Measurements from ENCODE around the gene ELAVL3. TPM values are rescaled to one million over a fixed set of nuclear protein-coding genes. Genes with fewer than 3 reads are reported as not detected.

ELAVL3 gene
- total RNA-seq, 6 donors from 2014 or later, result 0.03 TPM; not detected in 5

DNA sequence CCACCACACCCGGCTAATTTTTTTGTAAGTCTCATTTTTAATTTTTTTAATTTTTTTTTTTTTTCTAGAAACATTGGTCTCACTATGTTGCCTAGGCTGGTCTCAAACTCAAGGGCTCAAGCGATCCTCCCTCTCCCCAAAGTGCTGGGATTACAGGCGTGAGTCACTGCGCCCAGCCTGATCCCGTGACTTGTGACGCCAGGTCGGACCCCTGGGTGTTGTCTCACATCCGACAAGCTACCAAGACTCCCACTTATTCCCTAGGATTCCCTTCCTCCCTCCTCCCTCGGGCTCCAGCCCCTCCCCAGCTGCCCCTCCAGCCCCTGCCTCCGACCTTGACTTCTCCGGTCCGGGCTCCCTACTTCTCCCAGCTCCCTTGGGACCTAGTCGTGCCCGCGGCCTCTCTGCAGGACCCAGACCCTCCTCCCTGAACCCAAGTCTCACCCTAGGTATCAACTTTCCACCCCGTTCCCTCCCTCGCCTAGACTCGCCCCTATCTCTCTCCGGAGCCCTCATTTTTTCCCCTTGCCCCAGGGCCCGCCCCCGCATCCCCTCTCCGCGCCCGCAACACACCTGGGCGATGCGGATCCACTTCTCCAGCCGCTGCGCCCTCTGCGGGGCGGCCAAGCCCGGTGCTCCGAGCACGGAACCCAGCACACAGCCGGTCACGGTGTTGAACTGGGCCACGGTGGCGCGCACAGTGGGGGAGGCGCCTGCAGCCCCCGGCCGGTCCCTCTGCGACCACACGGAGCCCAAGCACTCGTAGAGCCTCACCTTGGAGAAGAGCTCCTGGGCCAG is 74.8 kb downstream of the ELAVL3 start:
- Histone ChIP-seq H3K9me3 (no peaks in the 10 kb centered on the region), H3K36me3 (peaks cover 0 to 30% (median 8%) of the 10 kb centered on the region in 4 donors), H3K4me1 (peaks cover 0 to 7% (median 4%) of the 10 kb centered on the region in 4 donors), H3K27ac (peak overlapping the region in 1 of 4 donors; percentile 19), H3K4me3 (no peak overlapping the region), H3K27me3 (no peaks in the 10 kb centered on the region)
- peak in 1 of 2 donors; percentile 83 for DNase-seq
- TF ChIP-seq EP300 (IDR thresholded peaks at IDR 0.05) (no peak), POLR2AphosphoS5 (IDR thresholded peaks at IDR 0.05) (no peak), POLR2A (IDR thresholded peaks at IDR 0.05) (no peak)
- TF ChIP-seq, protein P1, sequence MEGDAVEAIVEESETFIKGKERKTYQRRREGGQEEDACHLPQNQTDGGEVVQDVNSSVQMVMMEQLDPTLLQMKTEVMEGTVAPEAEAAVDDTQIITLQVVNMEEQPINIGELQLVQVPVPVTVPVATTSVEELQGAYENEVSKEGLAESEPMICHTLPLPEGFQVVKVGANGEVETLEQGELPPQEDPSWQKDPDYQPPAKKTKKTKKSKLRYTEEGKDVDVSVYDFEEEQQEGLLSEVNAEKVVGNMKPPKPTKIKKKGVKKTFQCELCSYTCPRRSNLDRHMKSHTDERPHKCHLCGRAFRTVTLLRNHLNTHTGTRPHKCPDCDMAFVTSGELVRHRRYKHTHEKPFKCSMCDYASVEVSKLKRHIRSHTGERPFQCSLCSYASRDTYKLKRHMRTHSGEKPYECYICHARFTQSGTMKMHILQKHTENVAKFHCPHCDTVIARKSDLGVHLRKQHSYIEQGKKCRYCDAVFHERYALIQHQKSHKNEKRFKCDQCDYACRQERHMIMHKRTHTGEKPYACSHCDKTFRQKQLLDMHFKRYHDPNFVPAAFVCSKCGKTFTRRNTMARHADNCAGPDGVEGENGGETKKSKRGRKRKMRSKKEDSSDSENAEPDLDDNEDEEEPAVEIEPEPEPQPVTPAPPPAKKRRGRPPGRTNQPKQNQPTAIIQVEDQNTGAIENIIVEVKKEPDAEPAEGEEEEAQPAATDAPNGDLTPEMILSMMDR (IDR thresholded peaks at IDR 0.05), result no peak
- ATAC-seq (ENCODE audit: low FRiP score in 2 of 2), result peak in 1 of 2 donors; percentile 36
- WGBS, 2 donors, result 69 to 71% methylated on average over 28 to 42 of the region's 44 CpGs

DNA sequence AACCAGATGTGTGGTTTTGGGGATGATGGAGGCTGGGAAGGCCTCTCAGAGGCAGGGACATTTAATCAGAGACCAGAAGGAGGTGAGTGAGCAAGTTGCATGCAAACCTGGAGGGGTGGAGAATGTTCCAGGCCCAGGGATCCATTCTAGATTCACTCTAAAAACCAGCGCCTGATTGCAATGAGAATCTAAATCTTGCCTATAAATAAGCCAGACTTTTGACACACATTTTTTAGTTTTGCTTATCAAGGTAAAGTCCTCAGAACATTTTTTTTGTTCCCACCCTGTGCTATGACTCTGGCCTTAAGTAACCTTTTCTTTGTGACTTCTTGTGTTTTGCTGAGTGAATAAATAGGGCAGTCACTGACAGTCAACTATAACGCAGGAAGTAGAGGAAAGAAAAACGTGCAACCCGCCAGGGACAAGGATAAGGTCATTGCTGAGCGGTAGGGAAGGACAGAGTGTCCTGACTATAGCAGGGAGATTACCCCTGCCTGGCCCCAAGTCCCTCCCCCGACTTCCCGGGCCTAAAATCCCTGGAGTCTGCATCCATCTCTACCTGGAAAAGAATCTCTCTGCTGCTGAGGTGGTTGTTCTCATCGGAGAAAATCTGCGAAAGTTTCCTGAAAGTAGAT is 76.1 kb downstream of the ELAVL3 start:
- Histone ChIP-seq H3K4me3 (no peak overlapping the region), H3K36me3 (peaks cover 0 to 31% (median 10%) of the 10 kb centered on the region in 4 donors), H3K9me3 (no peaks in the 10 kb centered on the region), H3K27me3 (no peaks in the 10 kb centered on the region), H3K4me1 (peaks cover 0 to 7% (median 4%) of the 10 kb centered on the region in 4 donors), H3K27ac (no peak overlapping the region)
- no peak for TF ChIP-seq POLR2AphosphoS5 (IDR thresholded peaks at IDR 0.05)
- TF ChIP-seq POLR2A (IDR thresholded peaks at IDR 0.05), result no peak
- TF ChIP-seq, protein P1 (IDR thresholded peaks at IDR 0.05), result no peak
- no peak for TF ChIP-seq EP300 (IDR thresholded peaks at IDR 0.05)
- DNase-seq (no peak), ATAC-seq (ENCODE audit: low FRiP score in 2 of 2) (no peak)
- 56 to 66% methylated on average over 9 of the region's 9 CpGs for WGBS, 2 donors

DNA sequence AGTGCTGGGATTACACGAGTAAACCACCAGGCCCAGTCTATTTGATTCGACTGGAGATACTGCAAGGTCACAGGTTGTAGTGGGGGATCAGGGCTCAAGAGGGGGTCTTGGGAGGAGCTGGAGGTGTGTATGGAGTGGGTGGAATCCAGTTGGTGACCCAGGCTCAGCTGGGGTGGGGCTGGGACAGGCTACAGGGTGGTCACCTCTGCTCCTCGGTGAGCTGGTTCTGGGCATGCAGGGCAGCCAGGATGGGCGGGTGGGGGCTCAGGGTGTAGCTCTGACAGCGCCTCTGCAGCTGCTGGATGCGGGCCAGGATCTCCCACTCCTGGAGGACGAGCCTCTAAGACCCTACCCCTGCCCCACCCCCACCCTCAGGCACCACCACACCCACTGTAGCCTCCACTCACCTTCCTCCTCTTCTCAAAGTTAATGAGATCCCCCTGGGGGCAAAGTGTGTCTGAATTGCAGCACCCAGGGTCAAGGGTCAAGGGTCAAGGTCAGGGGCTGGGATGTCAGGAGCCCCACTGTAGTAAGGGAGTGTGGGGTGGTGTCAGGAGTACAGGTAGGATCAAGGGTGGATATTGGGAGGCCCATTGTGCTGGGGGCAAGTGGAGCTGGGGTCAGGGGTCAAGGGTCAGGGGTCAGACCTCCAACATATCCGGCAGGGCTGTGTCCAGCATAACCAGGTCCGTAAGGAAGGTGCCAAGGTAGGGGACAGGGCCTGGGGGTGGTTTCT is 78.9 kb downstream of the ELAVL3 start:
- H3K36me3 ChIP-seq, result peaks cover 0 to 41% (median 18%) of the 10 kb centered on the region in 4 donors
- no peak for ATAC-seq (ENCODE audit: low FRiP score in 2 of 2)
- TF ChIP-seq POLR2A (IDR thresholded peaks at IDR 0.05), result no peak
- TF ChIP-seq EP300 (IDR thresholded peaks at IDR 0.05), result no peak
- no peak for TF ChIP-seq POLR2AphosphoS5 (IDR thresholded peaks at IDR 0.05)
- TF ChIP-seq, protein P1 (IDR thresholded peaks at IDR 0.05), result no peak

More for the DNA sequence above, 78.9 kb downstream of the ELAVL3 start:
- WGBS, 2 donors, result 83 to 97% methylated on average over 5 to 6 of the region's 9 CpGs
- H3K27ac ChIP-seq, result no peak overlapping the region
- H3K27me3 ChIP-seq, result no peaks in the 10 kb centered on the region
- no peak for DNase-seq
- H3K9me3 ChIP-seq, result no peaks in the 10 kb centered on the region
- H3K4me3 ChIP-seq, result no peak overlapping the region
- H3K4me1 ChIP-seq, result peaks cover 0 to 7% (median 4%) of the 10 kb centered on the region in 4 donors

Small RNA genes within 50 kb of the gene (small RNA-seq; reads per million reads assigned to genes)
- gene MIR7974 (0.52 to 1.4 (median 0.69) reads per million in 4 donors), gene RF00019 (0 reads per million in 4 donors), gene RN7SL833P (0 to 0.18 (median 0.13) reads per million in 4 donors)

Other genes with a start within 250 kb of the ELAVL3 start
- gene ANGPTL8, start 241.4 kb downstream of the ELAVL3 start, total RNA-seq, result 1 to 10 TPM in 1 of 6 donors, not detected in 5; 5.2 TPM
- 100 to 1,000 TPM in 3 of 6 donors, 10 to 100 TPM in 3; 34.5 to 203 (median 116) TPM for gene DOCK6, start 218.5 kb downstream of the ELAVL3 start, total RNA-seq
- not detected for gene TSPAN16, start 184.9 kb downstream of the ELAVL3 start, total RNA-seq
- gene RAB3D, start 141.4 kb downstream of the ELAVL3 start, total RNA-seq, result 10 to 100 TPM; 22.6 to 59.2 (median 30.7) TPM
- 100 to 1,000 TPM in 3 of 6 donors, 10 to 100 TPM in 3; 85.9 to 260 (median 132) TPM for gene TMEM205, start 134.8 kb downstream of the ELAVL3 start, total RNA-seq
- 100 to 1,000 TPM in 1 of 6 donors, 10 to 100 TPM in 5; 17.5 to 176 (median 33.3) TPM for gene CCDC159, start 134.5 kb downstream of the ELAVL3 start, total RNA-seq
- 10 to 100 TPM; 10.8 to 53.8 (median 26.0) TPM for gene PLPPR2, start 125.6 kb downstream of the ELAVL3 start, total RNA-seq
- 10 to 100 TPM in 1 of 6 donors, 1 to 10 TPM in 4, under 1 TPM in 1; 0.89 to 13.6 (median 3.7) TPM for gene SWSAP1, start 106.4 kb downstream of the ELAVL3 start, total RNA-seq
- gene EPOR, start 96.7 kb downstream of the ELAVL3 start, total RNA-seq, result 10 to 100 TPM in 4 of 6 donors, 1 to 10 TPM in 2; 7.5 to 45.1 (median 15.5) TPM
- 100 to 1,000 TPM in 1 of 6 donors, 10 to 100 TPM in 5; 18.5 to 242 (median 44.6) TPM for gene RGL3, start 61.7 kb downstream of the ELAVL3 start, total RNA-seq
- 10 to 100 TPM in 1 of 6 donors, 1 to 10 TPM in 4, under 1 TPM in 1; 0.34 to 11.1 (median 4.1) TPM for gene ODAD3, start 45.9 kb downstream of the ELAVL3 start, total RNA-seq
- gene PRKCSH, start 45.4 kb downstream of the ELAVL3 start, total RNA-seq, result 100 to 1,000 TPM; 124 to 341 (median 187) TPM
- 10 to 100 TPM in 3 of 6 donors, 1 to 10 TPM in 3; 6.8 to 30.4 (median 10.3) TPM for gene ZNF653, start 24.8 kb upstream of the ELAVL3 start, total RNA-seq
- gene ECSIT, start 48.1 kb upstream of the ELAVL3 start, total RNA-seq, result 10 to 100 TPM; 32.1 to 77.5 (median 48.6) TPM
- 10 to 100 TPM in 5 of 6 donors, 1 to 10 TPM in 1; 3.1 to 47.9 (median 20.7) TPM for gene CNN1, start 57.8 kb upstream of the ELAVL3 start, total RNA-seq
- 10 to 100 TPM; 21.0 to 58.3 (median 42.9) TPM for gene ELOF1, start 78.2 kb upstream of the ELAVL3 start, total RNA-seq
- gene ACP5, start 96.6 kb upstream of the ELAVL3 start, total RNA-seq, result 100 to 1,000 TPM; 169 to 650 (median 349) TPM
- gene ZNF627, start 116.4 kb upstream of the ELAVL3 start, total RNA-seq, result 10 to 100 TPM in 3 of 6 donors, 1 to 10 TPM in 3; 3.9 to 14.8 (median 10.2) TPM

Measured in upper lobe of left lung (tissue), 6 donors.